ENCODE results near the gene ITPR3.

DNA sequence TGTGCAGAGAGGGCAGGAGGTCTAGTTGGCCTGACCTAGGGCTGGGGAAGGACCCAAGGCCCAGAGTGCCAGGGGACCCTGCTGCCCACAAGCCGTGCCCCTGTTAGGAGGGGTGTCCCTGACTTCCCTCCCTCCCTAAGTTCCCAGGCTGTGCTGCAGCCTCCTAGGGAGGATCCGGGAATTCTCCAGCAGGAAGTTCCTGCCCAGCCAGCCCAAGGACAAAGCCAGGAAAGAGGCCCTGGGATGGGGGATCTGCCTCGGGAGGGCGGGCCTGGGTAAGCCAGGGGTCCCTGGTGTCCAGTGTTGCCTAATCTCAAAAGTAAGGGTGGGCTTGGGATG is 31.8 kb upstream of the ITPR3 start:
- no peak for TF ChIP-seq POLR2AphosphoS5 (IDR thresholded peaks at IDR 0.05)
- TF ChIP-seq, protein P1, sequence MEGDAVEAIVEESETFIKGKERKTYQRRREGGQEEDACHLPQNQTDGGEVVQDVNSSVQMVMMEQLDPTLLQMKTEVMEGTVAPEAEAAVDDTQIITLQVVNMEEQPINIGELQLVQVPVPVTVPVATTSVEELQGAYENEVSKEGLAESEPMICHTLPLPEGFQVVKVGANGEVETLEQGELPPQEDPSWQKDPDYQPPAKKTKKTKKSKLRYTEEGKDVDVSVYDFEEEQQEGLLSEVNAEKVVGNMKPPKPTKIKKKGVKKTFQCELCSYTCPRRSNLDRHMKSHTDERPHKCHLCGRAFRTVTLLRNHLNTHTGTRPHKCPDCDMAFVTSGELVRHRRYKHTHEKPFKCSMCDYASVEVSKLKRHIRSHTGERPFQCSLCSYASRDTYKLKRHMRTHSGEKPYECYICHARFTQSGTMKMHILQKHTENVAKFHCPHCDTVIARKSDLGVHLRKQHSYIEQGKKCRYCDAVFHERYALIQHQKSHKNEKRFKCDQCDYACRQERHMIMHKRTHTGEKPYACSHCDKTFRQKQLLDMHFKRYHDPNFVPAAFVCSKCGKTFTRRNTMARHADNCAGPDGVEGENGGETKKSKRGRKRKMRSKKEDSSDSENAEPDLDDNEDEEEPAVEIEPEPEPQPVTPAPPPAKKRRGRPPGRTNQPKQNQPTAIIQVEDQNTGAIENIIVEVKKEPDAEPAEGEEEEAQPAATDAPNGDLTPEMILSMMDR (IDR thresholded peaks at IDR 0.05), result no peak
- TF ChIP-seq EP300 (IDR thresholded peaks at IDR 0.05; ENCODE audit: low read depth), result no peak

Data from transverse colon (tissue), 4 donors.